ENCODE measurements around the gene PIGN.

PIGN gene

GRCh38 chr18:62060820-62061219 is 126.0 kb downstream of the PIGN start:
- Histone ChIP-seq H3K79me2 (ENCODE audit: low read length) (no peaks in the 10 kb centered on the region), H3K36me3 (replicated peaks; ENCODE audit: low read depth, low read length) (peaks cover 5% of the 10 kb centered on the region), H2AFZ (ENCODE audit: low read depth, low read length) (no peak overlapping the region), H3K9me3 (ENCODE audit: insufficient read depth, low read length) (no peaks in the 10 kb centered on the region), H3K9ac (ENCODE audit: low read length) (no peak overlapping the region), H3K4me2 (ENCODE audit: low read length) (no peak overlapping the region), H3K4me1 (ENCODE audit: low read length) (no peaks in the 10 kb centered on the region), H3K4me3 (ENCODE audit: low read length) (no peak overlapping the region), H3K27ac (ENCODE audit: low read length) (no peak overlapping the region), H3K27me3 (ENCODE audit: low read depth, low read length) (no peaks in the 10 kb centered on the region), H4K20me1 (ENCODE audit: insufficient read depth, low read length) (no peaks in the 10 kb centered on the region)
- TF ChIP-seq EZH2phosphoT487 (IDR thresholded peaks at IDR 0.05; ENCODE audit: low read depth) (no peak), CTCF (IDR thresholded peaks at IDR 0.05; ENCODE audit: low read depth, low read length) (no peak)

DNA sequence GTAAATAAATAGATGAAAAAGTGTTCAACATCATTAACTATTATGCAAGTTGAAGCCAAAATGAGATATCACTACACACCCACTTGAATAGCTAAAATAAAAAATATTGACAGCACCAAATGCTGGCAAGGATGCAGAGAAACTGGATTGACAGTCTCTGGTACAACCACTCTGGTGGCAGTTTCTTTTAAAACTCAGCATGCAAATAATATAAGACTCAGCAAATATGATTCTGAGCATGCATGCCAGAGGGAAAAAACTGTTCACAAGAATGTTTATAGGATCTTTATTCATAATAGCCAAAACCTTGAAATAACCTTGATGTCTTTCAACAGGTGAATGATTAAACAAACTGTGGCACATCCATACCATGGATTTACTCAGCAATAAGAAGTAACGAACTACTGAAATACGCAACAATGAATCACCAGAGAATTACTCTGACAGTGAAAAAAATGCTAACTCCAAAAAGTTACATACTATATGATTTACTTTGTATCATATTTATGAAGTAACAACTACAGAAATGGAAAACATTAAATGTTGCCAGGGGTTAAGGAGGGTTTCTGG is 131.8 kb downstream of the PIGN start:
- Histone ChIP-seq H2AFZ (ENCODE audit: low read depth, low read length) (no peak overlapping the region), H3K4me3 (ENCODE audit: low read length) (no peak overlapping the region), H3K27ac (ENCODE audit: low read length) (no peak overlapping the region), H3K27me3 (ENCODE audit: low read depth, low read length) (no peaks in the 10 kb centered on the region), H3K9me3 (ENCODE audit: insufficient read depth, low read length) (no peaks in the 10 kb centered on the region), H3K79me2 (ENCODE audit: low read length) (no peaks in the 10 kb centered on the region), H3K9ac (ENCODE audit: low read length) (no peak overlapping the region), H4K20me1 (ENCODE audit: insufficient read depth, low read length) (no peaks in the 10 kb centered on the region), H3K4me1 (ENCODE audit: low read length) (no peaks in the 10 kb centered on the region), H3K4me2 (ENCODE audit: low read length) (no peak overlapping the region), H3K36me3 (replicated peaks; ENCODE audit: low read depth, low read length) (peaks cover 5% of the 10 kb centered on the region)
- no peak for TF ChIP-seq EZH2phosphoT487 (IDR thresholded peaks at IDR 0.05; ENCODE audit: low read depth)

GRCh38 chr18:62048279-62048678 is 138.6 kb downstream of the PIGN start:
- H2AFZ ChIP-seq (ENCODE audit: low read depth, low read length), result no peak overlapping the region
- TF ChIP-seq CTCF (IDR thresholded peaks at IDR 0.05; ENCODE audit: low read depth, low read length), result no peak
- TF ChIP-seq EZH2phosphoT487 (IDR thresholded peaks at IDR 0.05; ENCODE audit: low read depth), result no peak
- H3K4me1 ChIP-seq (ENCODE audit: low read length), result no peaks in the 10 kb centered on the region
- H3K4me3 ChIP-seq (ENCODE audit: low read length), result no peak overlapping the region
- no peak overlapping the region for H3K4me2 ChIP-seq (ENCODE audit: low read length)
- no peaks in the 10 kb centered on the region for H3K27me3 ChIP-seq (ENCODE audit: low read depth, low read length)
- H4K20me1 ChIP-seq (ENCODE audit: insufficient read depth, low read length), result no peaks in the 10 kb centered on the region
- no peak overlapping the region for H3K9ac ChIP-seq (ENCODE audit: low read length)
- H3K79me2 ChIP-seq (ENCODE audit: low read length), result no peaks in the 10 kb centered on the region
- H3K36me3 ChIP-seq (replicated peaks; ENCODE audit: low read depth, low read length), result no peaks in the 10 kb centered on the region
- H3K27ac ChIP-seq (ENCODE audit: low read length), result no peak overlapping the region
- H3K9me3 ChIP-seq (ENCODE audit: insufficient read depth, low read length), result peaks cover 5% of the 10 kb centered on the region

DNA sequence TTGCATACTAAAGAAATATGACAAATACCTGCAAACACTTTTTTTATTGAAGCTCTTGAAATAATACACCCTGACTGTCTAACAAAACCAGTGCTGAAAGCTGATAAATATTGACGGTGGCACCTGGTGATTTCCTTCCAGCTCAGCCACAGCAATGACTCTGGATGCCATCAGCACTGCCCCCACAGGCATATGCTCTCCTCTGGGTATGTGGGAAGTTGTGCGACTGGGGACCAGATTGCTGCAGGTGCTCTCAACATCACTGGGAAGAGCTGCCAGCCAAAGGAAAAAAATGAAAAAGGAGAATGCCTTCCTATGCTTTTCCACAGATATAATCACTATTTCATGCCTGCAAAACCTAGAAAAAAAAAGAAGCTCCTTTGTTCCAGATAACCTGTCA is 141.5 kb downstream of the PIGN start:
- H3K9me3 ChIP-seq (ENCODE audit: insufficient read depth, low read length), result peaks cover 5% of the 10 kb centered on the region
- no peaks in the 10 kb centered on the region for H3K4me1 ChIP-seq (ENCODE audit: low read length)
- TF ChIP-seq CTCF (IDR thresholded peaks at IDR 0.05; ENCODE audit: low read depth, low read length) (no peak), EZH2phosphoT487 (IDR thresholded peaks at IDR 0.05; ENCODE audit: low read depth) (no peak)

More for the DNA sequence above, 141.5 kb downstream of the PIGN start:
- H3K9ac ChIP-seq (ENCODE audit: low read length), result no peak overlapping the region
- no peaks in the 10 kb centered on the region for H3K36me3 ChIP-seq (replicated peaks; ENCODE audit: low read depth, low read length)
- no peaks in the 10 kb centered on the region for H3K79me2 ChIP-seq (ENCODE audit: low read length)
- no peak overlapping the region for H3K4me2 ChIP-seq (ENCODE audit: low read length)
- H3K27me3 ChIP-seq (ENCODE audit: low read depth, low read length), result no peaks in the 10 kb centered on the region
- no peaks in the 10 kb centered on the region for H4K20me1 ChIP-seq (ENCODE audit: insufficient read depth, low read length)
- H3K4me3 ChIP-seq (ENCODE audit: low read length), result no peak overlapping the region
- no peak overlapping the region for H3K27ac ChIP-seq (ENCODE audit: low read length)
- no peak overlapping the region for H2AFZ ChIP-seq (ENCODE audit: low read depth, low read length)
